CD4-positive, alpha-beta T cell (primary cell): ENCODE data around the gene NMRK1. TPM values are rescaled to one million over a fixed set of nuclear protein-coding genes. Genes with fewer than 3 reads are reported as not detected.

Experiments used
- ATAC-seq: fragments of 200-7000 bp; cut with Tn5 transposase; one replicate; pipeline ENCODE4 v1.10.0; 2022; ENCODE audit warnings: mild to moderate bottlenecking; ENCODE audit not compliant: poor library complexity
- CTCF ChIA-PET: fragments of 350-600 bp; sonication (Branson Sonifier 250); formaldehyde crosslinking; loops from one replicate; lab custom pipeline; 2021; ENCODE audit warnings: antibody characterized with exemption, inconsistent platforms; lab: Charles Lee
- POLR2A ChIA-PET: fragments of 350-600 bp; sonication (Branson Sonifier 250); formaldehyde crosslinking; loops from one replicate; lab custom pipeline; 2021; ENCODE audit warnings: antibody characterized with exemption, inconsistent platforms; lab: Charles Lee
- DNase-seq, 14 experiments: peaks; one replicate each; pipeline ENCODE4 v3.0.0-alpha.2; 2013 to 2020; ENCODE audit warnings: mixed read lengths in 2 of 14
- H3K27ac ChIP-seq, 2 donors: one replicate each; pipeline versions ENCODE4 v1.5.1 to v1.7.0; 2013; ENCODE audit warnings: low read length in 2 of 2, low read depth in 1 of 2, mild to moderate bottlenecking in 1 of 2
- H3K27me3 ChIP-seq, 2 experiments: 1 replicate in 1 of 2; 2 replicates in 1 of 2; pipeline versions ENCODE4 v1.6.1 to v1.7.0; 2013; ENCODE audit warnings: low read length in 2 of 2, control low read depth in 1 of 2, mild to moderate bottlenecking in 1 of 2, moderate library complexity in 1 of 2; ENCODE audit not compliant: insufficient read depth in 2 of 2, control insufficient read depth in 1 of 2
- H3K36me3 ChIP-seq: one replicate; pipeline ENCODE4 v1.6.1; 2013; ENCODE audit warnings: low read length, control low read depth; ENCODE audit not compliant: insufficient read depth
- H3K4me1 ChIP-seq: one replicate; pipeline ENCODE4 v1.6.1; 2013; ENCODE audit warnings: low read length, control low read depth; ENCODE audit not compliant: insufficient read depth
- H3K4me3 ChIP-seq: one replicate; pipeline ENCODE4 v1.5.1; 2013; ENCODE audit warnings: mild to moderate bottlenecking, low read length, moderate library complexity
- H3K9me3 ChIP-seq, 2 experiments: 1 replicate in 1 of 2; 2 replicates in 1 of 2; pipeline versions ENCODE4 v1.6.1 to v1.7.0; 2013; ENCODE audit warnings: low read length in 2 of 2, mild to moderate bottlenecking in 2 of 2, control low read depth in 1 of 2, moderate library complexity in 1 of 2; ENCODE audit not compliant: control insufficient read depth in 1 of 2, insufficient read depth in 1 of 2
- H3K27ac Mint-ChIP-seq: one replicate; pipeline ENCODE4 v1.8.0; 2020; ENCODE audit warnings: mixed read lengths
- H3K27me3 Mint-ChIP-seq: one replicate; pipeline ENCODE4 v1.8.0; 2021; ENCODE audit warnings: mixed read lengths
- H3K36me3 Mint-ChIP-seq: one replicate; pipeline ENCODE4 v1.8.0; 2021; ENCODE audit warnings: low read depth, mixed read lengths
- H3K4me1 Mint-ChIP-seq: one replicate; pipeline ENCODE4 v1.8.0; 2021; ENCODE audit warnings: low read depth, mixed read lengths
- H3K4me3 Mint-ChIP-seq: one replicate; pipeline ENCODE4 v1.8.0; 2020; ENCODE audit warnings: mild to moderate bottlenecking, mixed read lengths
- H3K9me3 Mint-ChIP-seq: one replicate; pipeline ENCODE4 v1.8.0; 2020; ENCODE audit warnings: mixed read lengths
- CTCF ChIP-seq: fragments of 200-600 bp; IDR thresholded peaks from one replicate; pipeline ENCODE4 v1.8.0; 2022; ENCODE audit warnings: antibody characterized with exemption, mild to moderate bottlenecking
- intact Hi-C, 2 experiments: fragments of 100-400 bp; cut with DNase I in 1 of 2; cut with micrococcal nuclease in 1 of 2; formaldehyde crosslinking; loops; one replicate each; pipeline versions ENCODE4 v1.15.1 to v1.9.0; 2023 to 2025; cut with DNase I, micrococcal nuclease
- total RNA-seq, 174 experiments: library from RNA in 2 of 174; stranded (reverse) in 2 of 174; gene quantifications; one replicate each; pipeline ENCODE4 v1.2.3 and lab custom pipeline; 2021 to 2026

The NMRK1 gene
- total RNA-seq, 2 experiments from 2014 or later = 45.3 to 46.5 TPM

GRCh38 chr9:75017378-75017777, 70.6 kb downstream of the NMRK1 start:
- Mint-ChIP-seq H3K4me1 (peaks cover 39% of the 10 kb centered on the region), H3K27ac (peak overlapping the region; percentile 49), H3K27me3 (no peaks in the 10 kb centered on the region), H3K36me3 (peaks cover 37% of the 10 kb centered on the region), H3K4me3 (no peak overlapping the region), H3K9me3 (no peaks in the 10 kb centered on the region)
- Histone ChIP-seq H3K4me1 (peaks cover 15% of the 10 kb centered on the region), H3K27me3 (no peaks in the 10 kb centered on the region), H3K9me3 (no peaks in the 10 kb centered on the region), H3K27ac (no peak overlapping the region), H3K36me3 (peaks cover 7% of the 10 kb centered on the region), H3K4me3 (no peak overlapping the region)
- POLR2A ChIA-PET = interaction anchor here (0.9 to 2.2 kb wide), 2 partner anchors 10 to 65 kb away, joined by 3 to 11 read pairs; partner anchors contain the start of genes C9orf40 and CARNMT1
- ATAC-seq (no peak), DNase-seq (no peak)
- intact Hi-C loops = no loop called here
- TF ChIP-seq CTCF = no peak
- CTCF ChIA-PET = no interaction called here

GRCh38 chr9:75013735-75014134, 74.2 kb downstream of the NMRK1 start:
- H3K36me3 ChIP-seq = peaks cover 9% of the 10 kb centered on the region
- Mint-ChIP-seq H3K27ac (peak overlapping the region; percentile 10), H3K27me3 (no peaks in the 10 kb centered on the region), H3K4me3 (peak overlapping the region; percentile 55), H3K4me1 (peaks cover 44% of the 10 kb centered on the region), H3K36me3 (peaks cover 55% of the 10 kb centered on the region), H3K9me3 (no peaks in the 10 kb centered on the region)
- ATAC-seq = no peak
- intact Hi-C loops = no loop called here
- ChIA-PET POLR2A (interaction anchor here (0.9 to 4.2 kb wide), 4 partner anchors 11 to 61 kb away, joined by 3 to 30 read pairs (median 8); partner anchors contain the start of genes C9orf40 and CARNMT1), CTCF (interaction anchor here (0.8 kb wide), 1 partner anchor 62 kb away, joined by 3 read pairs; the partner anchor contains the start of gene C9orf40)
- no peak overlapping the region for H3K27ac ChIP-seq
- no peak overlapping the region for H3K4me3 ChIP-seq
- peak in 2 of 14 experiments; percentile 21 to 24 for DNase-seq
- H3K9me3 ChIP-seq = no peaks in the 10 kb centered on the region
- H3K4me1 ChIP-seq = peaks cover 8% of the 10 kb centered on the region
- no peak for TF ChIP-seq CTCF
- H3K27me3 ChIP-seq = no peaks in the 10 kb centered on the region

Other genes with a start within 250 kb of the NMRK1 start
- gene TRPM6, start 200.2 kb downstream of the NMRK1 start, total RNA-seq = not detected
- 1 to 10 TPM; 3.0 TPM for gene C9orf40, start 135.2 kb downstream of the NMRK1 start, total RNA-seq
- 10 to 100 TPM; 25.2 to 25.3 TPM for gene CARNMT1, start 59.9 kb downstream of the NMRK1 start, total RNA-seq
- gene OSTF1, start 359 bp upstream of the NMRK1 start, total RNA-seq = 10 to 100 TPM; 31.3 to 32.8 TPM